GM23338 (cell line): Measurements from ENCODE around the gene PLAGL1. TPM values are rescaled to one million over a fixed set of nuclear protein-coding genes. Genes with fewer than 3 reads are reported as not detected.

Experiments used
- ATAC-seq: fragments of 200-7000 bp; cut with Tn5 transposase; 3 replicates; pipeline ENCODE4 v1.9.1; 2020
- DNase-seq: peaks from one replicate; pipeline ENCODE4 v3.0.0-alpha.2; 2015; ENCODE audit warnings: low spot score
- H2AFZ ChIP-seq: fragments of 200-600 bp; sonication (generic); 2 replicates; pipeline ENCODE4 v1.8.0; 2016; ENCODE audit warnings: antibody characterized with exemption, mild to moderate bottlenecking, moderate library complexity
- H3F3A ChIP-seq: fragments of 200-600 bp; sonication (generic); replicated peaks from 2 replicates; pipeline ENCODE4 v1.8.0; 2017; ENCODE audit warnings: antibody characterized with exemption, mixed run types, low read depth
- H3K27ac ChIP-seq: fragments of 200-600 bp; sonication (generic); 2 replicates; pipeline ENCODE4 v1.6.1; 2016; ENCODE audit warnings: low read depth
- H3K27me3 ChIP-seq: fragments of 200-600 bp; sonication (generic); 2 replicates; pipeline ENCODE4 v1.8.0; 2016; ENCODE audit warnings: mild to moderate bottlenecking, mixed run types, moderate library complexity; ENCODE audit not compliant: insufficient read depth
- H3K36me3 ChIP-seq: fragments of 200-600 bp; sonication (generic); 2 replicates; pipeline ENCODE4 v1.8.0; 2016; ENCODE audit warnings: mild to moderate bottlenecking; ENCODE audit not compliant: insufficient read depth
- H3K4me1 ChIP-seq: fragments of 200-600 bp; sonication (generic); 2 replicates; pipeline ENCODE4 v1.8.0; 2016; ENCODE audit warnings: mild to moderate bottlenecking, moderate library complexity; ENCODE audit not compliant: insufficient read depth
- H3K4me2 ChIP-seq: fragments of 200-600 bp; sonication (generic); 2 replicates; pipeline ENCODE4 v1.7.1; 2017; ENCODE audit warnings: mixed run types
- H3K4me3 ChIP-seq: fragments of 200-600 bp; sonication (generic); 2 replicates; pipeline ENCODE4 v1.6.1; 2016; ENCODE audit warnings: mixed run types
- H3K79me2 ChIP-seq: fragments of 200-600 bp; sonication (generic); replicated peaks from 2 replicates; pipeline ENCODE4 v1.8.0; 2017; ENCODE audit warnings: mild to moderate bottlenecking; ENCODE audit not compliant: insufficient read depth
- H3K9me2 ChIP-seq: fragments of 200-600 bp; sonication (generic); 2 replicates; pipeline ENCODE4 v1.8.0; 2017; ENCODE audit not compliant: insufficient read depth
- H4K20me1 ChIP-seq: fragments of 200-600 bp; sonication (generic); replicated peaks from 2 replicates; pipeline ENCODE4 v1.8.0; 2017; ENCODE audit warnings: mild to moderate bottlenecking; ENCODE audit not compliant: insufficient read depth
- H3K27ac Mint-ChIP-seq: 2 replicates; pipeline ENCODE4 v1.8.0; 2020; ENCODE audit warnings: inconsistent platforms, mild to moderate bottlenecking, moderate library complexity, mixed read lengths
- H3K27me3 Mint-ChIP-seq: 3 replicates; pipeline ENCODE4 v1.8.0; 2022; ENCODE audit warnings: low read depth, mild to moderate bottlenecking, moderate library complexity, mixed read lengths, inconsistent platforms; ENCODE audit not compliant: insufficient read depth, poor library complexity
- H3K36me3 Mint-ChIP-seq: 3 replicates; pipeline ENCODE4 v1.8.0; 2021; ENCODE audit warnings: low read depth, mild to moderate bottlenecking, inconsistent platforms, moderate library complexity, mixed read lengths
- H3K4me1 Mint-ChIP-seq: 3 replicates; pipeline ENCODE4 v1.8.0; 2020; ENCODE audit warnings: mild to moderate bottlenecking, inconsistent platforms, mixed read lengths
- H3K4me3 Mint-ChIP-seq: 3 replicates; pipeline ENCODE4 v1.8.0; 2021; ENCODE audit warnings: moderate library complexity, mild to moderate bottlenecking, inconsistent platforms, mixed read lengths
- H3K9me3 Mint-ChIP-seq: 3 replicates; pipeline ENCODE4 v1.8.0; 2020; ENCODE audit warnings: moderate library complexity, mild to moderate bottlenecking, inconsistent platforms, mixed read lengths
- CREB1 ChIP-seq: fragments of 250-450 bp; sonication (Bioruptor Pico); IDR thresholded peaks from 2 replicates; pipeline ENCODE4 v1.5.0; 2020; ENCODE audit warnings: low read depth, mild to moderate bottlenecking, moderate library complexity
- CTCF ChIP-seq, 2 experiments: fragments of 200-600 bp in 1 of 2; sonication (generic) in 1 of 2; conservative IDR thresholded peaks; 2 replicates each; pipeline versions ENCODE4 v1.5.1 to v1.6.1; 2016 to 2017; ENCODE audit warnings: antibody characterized with exemption in 2 of 2, low read depth in 2 of 2, mild to moderate bottlenecking in 2 of 2, moderate library complexity in 1 of 2
- ETS1 ChIP-seq: IDR thresholded peaks from 2 replicates; pipeline ENCODE4 v1.6.1; 2016; ENCODE audit warnings: antibody characterized with exemption
- EZH2 ChIP-seq: fragments of 200-600 bp; sonication (generic); IDR thresholded peaks from one replicate; pipeline ENCODE4 v1.8.0; 2017; ENCODE audit warnings: antibody characterized with exemption, mild to moderate bottlenecking, low read depth; ENCODE audit not compliant: unreplicated experiment
- NANOG ChIP-seq: IDR thresholded peaks from 2 replicates; pipeline ENCODE4 v1.6.1; 2016; ENCODE audit warnings: antibody characterized with exemption, borderline replicate concordance
- POLR2AphosphoS5 ChIP-seq: IDR thresholded peaks from 2 replicates; pipeline ENCODE4 v1.6.1; 2016; ENCODE audit warnings: antibody characterized with exemption, low read depth
- REST ChIP-seq: IDR thresholded peaks from one replicate; pipeline ENCODE4 v1.6.1; 2018; ENCODE audit warnings: antibody characterized with exemption; ENCODE audit not compliant: unreplicated experiment
- STAT1 ChIP-seq: IDR thresholded peaks from one replicate; pipeline ENCODE4 v1.6.1; 2016; ENCODE audit warnings: antibody characterized with exemption; ENCODE audit not compliant: unreplicated experiment
- ZNF114 ChIP-seq: fragments of 250-450 bp; sonication (Bioruptor Pico); IDR thresholded peaks from 2 replicates; pipeline ENCODE4 v1.5.0; 2020; ENCODE audit warnings: mild to moderate bottlenecking, moderate library complexity
- ZNF331 ChIP-seq: fragments of 250-450 bp; sonication (Bioruptor Pico); IDR thresholded peaks from 2 replicates; pipeline ENCODE4 v1.5.0; 2020; ENCODE audit warnings: low read depth, mild to moderate bottlenecking, moderate library complexity
- polyA plus RNA-seq: library from polyadenylated mRNA; unstranded; fragments of >200 nt; fragmentation: Nextera tagmentation; extraction: Ambion mirVana; gene quantifications from 2 replicates; pipeline ENCODE4 v1.2.1, GENCODE V29; 2016
- total RNA-seq: library from RNA; depleted of rRNA; stranded (reverse); fragments of >200 nt; shearing (Covaris generic); gene quantifications from 2 replicates; pipeline ENCODE4 v1.2.3, GENCODE V29; 2014

Gene PLAGL1
- total and polyA plus RNA-seq, 2 experiments from 2014 or later, result 0.90 to 1.7 TPM

- TF ChIP-seq CTCF (conservative IDR thresholded peaks at IDR 0.05; ENCODE audit: low read depth in 2 of 2), result no peak
- TF ChIP-seq ZNF331 (CRISPR knock-in tag), result no peak
- no peak for TF ChIP-seq EZH2
- TF ChIP-seq REST, result no peak
- TF ChIP-seq ZNF114 (CRISPR knock-in tag), result no peak
- no peak for TF ChIP-seq STAT1
These were observed 42.4 kb downstream of the PLAGL1 start (continued) for GRCh38 chr6:143965503-143966171.

- no peaks in the 10 kb centered on the region for H3K9me3 Mint-ChIP-seq
- ATAC-seq (peak; percentile 60), DNase-seq (peak; percentile 75)
- Histone ChIP-seq H2AFZ (no peak overlapping the region), H3K4me2 (no peak overlapping the region), H3K4me1 (peaks cover 70% of the 10 kb centered on the region), H3K4me3 (no peak overlapping the region), H3K27me3 (peaks cover 100% of the 10 kb centered on the region), H3K27ac (no peak overlapping the region), H3K79me2 (no peaks in the 10 kb centered on the region), H3F3A (peaks cover 5% of the 10 kb centered on the region; the same call in 1 of the 2 replicates), H3K9me2 (no peaks in the 10 kb centered on the region), H4K20me1 (peaks cover 5% of the 10 kb centered on the region; the same call in 1 of the 2 replicates), H3K36me3 (no peaks in the 10 kb centered on the region)
- peaks cover 100% of the 10 kb centered on the region for H3K27me3 Mint-ChIP-seq
- TF ChIP-seq STAT1 (no peak), CREB1 (no peak), ZNF114 (CRISPR knock-in tag) (no peak), NANOG (peak; percentile 32; the same call in 1 of the 2 replicates), POLR2AphosphoS5 (peak; percentile 73), EZH2 (no peak), ETS1 (no peak), CTCF (conservative IDR thresholded peaks at IDR 0.05; ENCODE audit: low read depth in 2 of 2) (no peak), ZNF331 (CRISPR knock-in tag) (no peak)
- no peaks in the 10 kb centered on the region for H3K36me3 Mint-ChIP-seq
- H3K4me1 Mint-ChIP-seq, result peaks cover 63% of the 10 kb centered on the region
- no peak overlapping the region for H3K27ac Mint-ChIP-seq
- H3K4me3 Mint-ChIP-seq, result no peak overlapping the region
These were observed 43.4 kb downstream of the PLAGL1 start for GRCh38 chr6:143964674-143965081.
